GM23248 (cell line): ENCODE data around the gene C1orf174.

ENCODE experiments used
- EZH2 ChIP-seq: fragments of 200-600 bp; sonication (generic); IDR thresholded peaks from 2 replicates; pipeline ENCODE4 v1.6.1; 2018; ENCODE audit warnings: antibody characterized with exemption, mild to moderate bottlenecking; ENCODE audit not compliant: insufficient read depth, poor library complexity, severe bottlenecking
- EZH2phosphoT487 ChIP-seq: fragments of 200-600 bp; sonication (generic); IDR thresholded peaks from 2 replicates; pipeline ENCODE4 v1.6.1; 2018; ENCODE audit warnings: antibody characterized with exemption, moderate library complexity, mild to moderate bottlenecking, low read depth; ENCODE audit not compliant: insufficient read depth

- TF ChIP-seq EZH2 (no peak), EZH2phosphoT487 (no peak)
Measured at GRCh38 chr1:3904006-3904842, 4.2 kb upstream of the C1orf174 start.
